HEK293 (cell line): Measurements from ENCODE around the gene BLTP3B.

Source experiments
- KLF7 ChIP-seq: fragments of 450-650 bp; formaldehyde crosslinking; IDR thresholded peaks from 2 replicates; pipeline ENCODE4 v1.5.1; 2016; ENCODE audit warnings: missing biosample characterization, missing genetic modification characterization, borderline replicate concordance
- KLF9 ChIP-seq: fragments of 450-650 bp; formaldehyde crosslinking; IDR thresholded peaks from 2 replicates; pipeline ENCODE4 v1.5.1; 2016; ENCODE audit warnings: missing biosample characterization, missing genetic modification characterization, low read depth
- OSR2 ChIP-seq: fragments of 450-650 bp; formaldehyde crosslinking; IDR thresholded peaks from 2 replicates; pipeline ENCODE4 v1.5.1; 2016; ENCODE audit warnings: missing biosample characterization, missing genetic modification characterization
- SCRT1 ChIP-seq: fragments of 450-650 bp; formaldehyde crosslinking; IDR thresholded peaks from 2 replicates; pipeline ENCODE4 v1.5.1; 2016; ENCODE audit warnings: missing biosample characterization, missing genetic modification characterization, borderline replicate concordance
- SCRT2 ChIP-seq: fragments of 450-650 bp; formaldehyde crosslinking; IDR thresholded peaks from 2 replicates; pipeline ENCODE4 v1.5.1; 2016; ENCODE audit warnings: missing biosample characterization, missing genetic modification characterization
- TRIM28 ChIP-seq: IDR thresholded peaks from 2 replicates; pipeline ENCODE4 v1.6.1; 2011; ENCODE audit warnings: low read length, control low read depth, borderline replicate concordance
- ZEB2 ChIP-seq: fragments of 450-650 bp; formaldehyde crosslinking; IDR thresholded peaks from 2 replicates; pipeline ENCODE4 v1.5.1; 2016; ENCODE audit warnings: missing biosample characterization, missing genetic modification characterization
- ZFP3 ChIP-seq: fragments of 450-650 bp; formaldehyde crosslinking; IDR thresholded peaks from 2 replicates; pipeline ENCODE4 v1.5.1; 2016; ENCODE audit warnings: low read depth, missing biosample characterization, missing genetic modification characterization
- ZNF138 ChIP-seq: fragments of 450-650 bp; formaldehyde crosslinking; IDR thresholded peaks from 2 replicates; pipeline ENCODE4 v1.5.1; 2016; ENCODE audit warnings: missing biosample characterization, missing genetic modification characterization, borderline replicate concordance
- ZNF174 ChIP-seq: fragments of 450-650 bp; formaldehyde crosslinking; IDR thresholded peaks from 2 replicates; pipeline ENCODE4 v1.5.0; 2017; ENCODE audit warnings: missing biosample characterization, mild to moderate bottlenecking, missing genetic modification characterization
- ZNF223 ChIP-seq: fragments of 450-650 bp; formaldehyde crosslinking; IDR thresholded peaks from 2 replicates; pipeline ENCODE4 v1.5.1; 2016; ENCODE audit warnings: missing biosample characterization, missing genetic modification characterization
- ZNF292 ChIP-seq: fragments of 450-650 bp; formaldehyde crosslinking; IDR thresholded peaks from 2 replicates; pipeline ENCODE4 v1.5.1; 2016; ENCODE audit warnings: low read depth, missing biosample characterization, missing genetic modification characterization, borderline replicate concordance
- ZNF37A ChIP-seq: fragments of 450-650 bp; IDR thresholded peaks from 2 replicates; pipeline ENCODE4 v1.5.1; 2018; ENCODE audit warnings: missing biosample characterization, missing genetic modification characterization
- ZNF501 ChIP-seq: fragments of 450-650 bp; formaldehyde crosslinking; IDR thresholded peaks from 2 replicates; pipeline ENCODE4 v1.5.1; 2016; ENCODE audit warnings: missing biosample characterization, missing genetic modification characterization
- ZNF548 ChIP-seq: fragments of 450-650 bp; formaldehyde crosslinking; IDR thresholded peaks from 2 replicates; pipeline ENCODE4 v1.5.1; 2016; ENCODE audit warnings: missing biosample characterization, missing genetic modification characterization
- ZNF670 ChIP-seq: fragments of 450-650 bp; formaldehyde crosslinking; IDR thresholded peaks from 2 replicates; pipeline ENCODE4 v1.5.1; 2016; ENCODE audit warnings: missing biosample characterization, missing genetic modification characterization, low read depth
- ZNF837 ChIP-seq: fragments of 450-650 bp; formaldehyde crosslinking; IDR thresholded peaks from 2 replicates; pipeline ENCODE4 v1.5.1; 2016; ENCODE audit warnings: missing biosample characterization, missing genetic modification characterization
- ZSCAN16 ChIP-seq: fragments of 450-650 bp; formaldehyde crosslinking; IDR thresholded peaks from 2 replicates; pipeline ENCODE4 v1.5.1; 2016; ENCODE audit warnings: missing biosample characterization, missing genetic modification characterization
- ZSCAN23 ChIP-seq: fragments of 450-650 bp; formaldehyde crosslinking; IDR thresholded peaks from 2 replicates; pipeline ENCODE4 v1.5.1; 2016; ENCODE audit warnings: missing biosample characterization, missing genetic modification characterization
- ZXDB ChIP-seq: fragments of 450-650 bp; formaldehyde crosslinking; IDR thresholded peaks from 2 replicates; pipeline ENCODE4 v1.5.1; 2016; ENCODE audit warnings: missing biosample characterization, missing genetic modification characterization
- TF ChIP-seq, protein P1 (sequence below): fragments of 450-650 bp; formaldehyde crosslinking; IDR thresholded peaks from 2 replicates; pipeline ENCODE4 v1.5.1; 2016; ENCODE audit warnings: missing biosample characterization, missing genetic modification characterization, low read depth
- TF ChIP-seq, protein P2 (sequence below): fragments of 450-650 bp; formaldehyde crosslinking; IDR thresholded peaks from 2 replicates; pipeline ENCODE4 v1.5.1; 2016; ENCODE audit warnings: missing biosample characterization, missing genetic modification characterization
- TF ChIP-seq, protein P3 (sequence below): fragments of 450-650 bp; formaldehyde crosslinking; IDR thresholded peaks from 2 replicates; pipeline ENCODE4 v1.5.1; 2017; ENCODE audit warnings: missing biosample characterization, missing genetic modification characterization
- TF ChIP-seq, protein P4 (sequence below): fragments of 450-650 bp; formaldehyde crosslinking; IDR thresholded peaks from 2 replicates; pipeline ENCODE4 v1.5.1; 2017; ENCODE audit warnings: missing biosample characterization, missing genetic modification characterization
- TF ChIP-seq, protein P5 (sequence below): fragments of 450-650 bp; formaldehyde crosslinking; conservative IDR thresholded peaks from 2 replicates; pipeline ENCODE4 v1.5.1; 2016; ENCODE audit warnings: low read depth, missing biosample characterization, missing genetic modification characterization
- TF ChIP-seq, protein P6 (sequence below): fragments of 450-650 bp; formaldehyde crosslinking; IDR thresholded peaks from 2 replicates; pipeline ENCODE4 v1.5.1; 2017; ENCODE audit warnings: missing biosample characterization, mild to moderate bottlenecking, missing genetic modification characterization, moderate library complexity

Gene BLTP3B

DNA sequence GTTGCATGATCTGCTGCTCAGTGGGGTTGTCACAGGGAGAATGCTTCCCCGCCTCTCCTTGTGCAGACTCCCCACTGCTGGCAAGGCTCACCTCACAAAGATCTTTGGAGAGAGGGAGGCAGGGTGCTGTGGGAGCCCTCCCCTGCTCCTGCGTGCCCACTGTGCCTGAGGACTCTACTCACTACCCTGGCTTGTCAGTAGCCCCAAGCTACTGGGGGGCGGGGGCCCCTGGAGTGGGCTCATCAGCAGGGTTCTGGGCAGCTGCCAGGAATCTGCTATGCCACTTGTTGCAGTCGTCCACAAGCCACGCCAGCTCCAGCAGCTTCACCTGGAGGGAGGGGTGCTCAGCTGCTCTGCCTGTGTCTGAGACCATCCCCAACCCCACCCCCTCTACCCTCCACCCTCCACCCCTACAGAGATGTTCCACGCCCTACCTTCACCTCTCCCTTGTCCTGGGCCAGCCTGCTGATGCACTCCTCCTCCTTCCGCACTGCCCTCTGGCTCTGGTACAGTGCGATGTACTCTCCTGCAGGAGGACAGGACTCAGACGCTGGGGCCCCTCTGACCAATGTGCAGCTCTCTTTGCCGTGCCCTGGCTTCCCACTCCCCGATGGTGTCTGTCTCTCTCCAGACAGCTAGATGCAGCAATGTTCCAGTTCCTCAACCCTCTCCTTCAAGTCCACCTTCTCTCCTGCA, 14.2 kb upstream of the BLTP3B start (continued):
- TF ChIP-seq ZNF501 (tag by site-specific recombination) (no peak), ZFP3 (tag by site-specific recombination) (no peak), OSR2 (tag by site-specific recombination) (peak; percentile 82), KLF9 (tag by site-specific recombination) (no peak), ZNF174 (tag by site-specific recombination) (no peak), ZSCAN16 (tag by site-specific recombination) (no peak), ZXDB (no peak), ZSCAN23 (tag by site-specific recombination) (no peak), ZNF37A (tag by site-specific recombination) (no peak), ZEB2 (no peak), ZNF223 (no peak), TRIM28 (no peak), ZNF292 (tag by site-specific recombination) (no peak), SCRT1 (tag by site-specific recombination) (peak; percentile 46; the same call in 1 of the 2 replicates), ZNF548 (tag by site-specific recombination) (no peak), SCRT2 (peak; percentile 95), ZNF670 (tag by site-specific recombination) (no peak), ZNF837 (tag by site-specific recombination) (no peak), ZNF138 (tag by site-specific recombination) (no peak), KLF7 (tag by site-specific recombination) (no peak)
- TF ChIP-seq, protein P1, sequence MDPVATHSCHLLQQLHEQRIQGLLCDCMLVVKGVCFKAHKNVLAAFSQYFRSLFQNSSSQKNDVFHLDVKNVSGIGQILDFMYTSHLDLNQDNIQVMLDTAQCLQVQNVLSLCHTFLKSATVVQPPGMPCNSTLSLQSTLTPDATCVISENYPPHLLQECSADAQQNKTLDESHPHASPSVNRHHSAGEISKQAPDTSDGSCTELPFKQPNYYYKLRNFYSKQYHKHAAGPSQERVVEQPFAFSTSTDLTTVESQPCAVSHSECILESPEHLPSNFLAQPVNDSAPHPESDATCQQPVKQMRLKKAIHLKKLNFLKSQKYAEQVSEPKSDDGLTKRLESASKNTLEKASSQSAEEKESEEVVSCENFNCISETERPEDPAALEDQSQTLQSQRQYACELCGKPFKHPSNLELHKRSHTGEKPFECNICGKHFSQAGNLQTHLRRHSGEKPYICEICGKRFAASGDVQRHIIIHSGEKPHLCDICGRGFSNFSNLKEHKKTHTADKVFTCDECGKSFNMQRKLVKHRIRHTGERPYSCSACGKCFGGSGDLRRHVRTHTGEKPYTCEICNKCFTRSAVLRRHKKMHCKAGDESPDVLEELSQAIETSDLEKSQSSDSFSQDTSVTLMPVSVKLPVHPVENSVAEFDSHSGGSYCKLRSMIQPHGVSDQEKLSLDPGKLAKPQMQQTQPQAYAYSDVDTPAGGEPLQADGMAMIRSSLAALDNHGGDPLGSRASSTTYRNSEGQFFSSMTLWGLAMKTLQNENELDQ (tag by site-specific recombination): no peak
- TF ChIP-seq, protein P2, sequence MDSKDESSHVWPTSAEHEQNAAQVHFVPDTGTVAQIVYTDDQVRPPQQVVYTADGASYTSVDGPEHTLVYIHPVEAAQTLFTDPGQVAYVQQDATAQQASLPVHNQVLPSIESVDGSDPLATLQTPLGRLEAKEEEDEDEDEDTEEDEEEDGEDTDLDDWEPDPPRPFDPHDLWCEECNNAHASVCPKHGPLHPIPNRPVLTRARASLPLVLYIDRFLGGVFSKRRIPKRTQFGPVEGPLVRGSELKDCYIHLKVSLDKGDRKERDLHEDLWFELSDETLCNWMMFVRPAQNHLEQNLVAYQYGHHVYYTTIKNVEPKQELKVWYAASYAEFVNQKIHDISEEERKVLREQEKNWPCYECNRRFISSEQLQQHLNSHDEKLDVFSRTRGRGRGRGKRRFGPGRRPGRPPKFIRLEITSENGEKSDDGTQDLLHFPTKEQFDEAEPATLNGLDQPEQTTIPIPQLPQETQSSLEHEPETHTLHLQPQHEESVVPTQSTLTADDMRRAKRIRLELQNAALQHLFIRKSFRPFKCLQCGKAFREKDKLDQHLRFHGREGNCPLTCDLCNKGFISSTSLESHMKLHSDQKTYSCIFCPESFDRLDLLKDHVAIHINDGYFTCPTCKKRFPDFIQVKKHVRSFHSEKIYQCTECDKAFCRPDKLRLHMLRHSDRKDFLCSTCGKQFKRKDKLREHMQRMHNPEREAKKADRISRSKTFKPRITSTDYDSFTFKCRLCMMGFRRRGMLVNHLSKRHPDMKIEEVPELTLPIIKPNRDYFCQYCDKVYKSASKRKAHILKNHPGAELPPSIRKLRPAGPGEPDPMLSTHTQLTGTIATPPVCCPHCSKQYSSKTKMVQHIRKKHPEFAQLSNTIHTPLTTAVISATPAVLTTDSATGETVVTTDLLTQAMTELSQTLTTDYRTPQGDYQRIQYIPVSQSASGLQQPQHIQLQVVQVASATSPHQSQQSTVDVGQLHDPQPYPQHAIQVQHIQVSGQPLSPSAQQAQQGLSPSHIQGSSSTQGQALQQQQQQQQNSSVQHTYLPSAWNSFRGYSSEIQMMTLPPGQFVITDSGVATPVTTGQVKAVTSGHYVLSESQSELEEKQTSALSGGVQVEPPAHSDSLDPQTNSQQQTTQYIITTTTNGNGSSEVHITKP (tag by site-specific recombination): no peak
- TF ChIP-seq, protein P3, sequence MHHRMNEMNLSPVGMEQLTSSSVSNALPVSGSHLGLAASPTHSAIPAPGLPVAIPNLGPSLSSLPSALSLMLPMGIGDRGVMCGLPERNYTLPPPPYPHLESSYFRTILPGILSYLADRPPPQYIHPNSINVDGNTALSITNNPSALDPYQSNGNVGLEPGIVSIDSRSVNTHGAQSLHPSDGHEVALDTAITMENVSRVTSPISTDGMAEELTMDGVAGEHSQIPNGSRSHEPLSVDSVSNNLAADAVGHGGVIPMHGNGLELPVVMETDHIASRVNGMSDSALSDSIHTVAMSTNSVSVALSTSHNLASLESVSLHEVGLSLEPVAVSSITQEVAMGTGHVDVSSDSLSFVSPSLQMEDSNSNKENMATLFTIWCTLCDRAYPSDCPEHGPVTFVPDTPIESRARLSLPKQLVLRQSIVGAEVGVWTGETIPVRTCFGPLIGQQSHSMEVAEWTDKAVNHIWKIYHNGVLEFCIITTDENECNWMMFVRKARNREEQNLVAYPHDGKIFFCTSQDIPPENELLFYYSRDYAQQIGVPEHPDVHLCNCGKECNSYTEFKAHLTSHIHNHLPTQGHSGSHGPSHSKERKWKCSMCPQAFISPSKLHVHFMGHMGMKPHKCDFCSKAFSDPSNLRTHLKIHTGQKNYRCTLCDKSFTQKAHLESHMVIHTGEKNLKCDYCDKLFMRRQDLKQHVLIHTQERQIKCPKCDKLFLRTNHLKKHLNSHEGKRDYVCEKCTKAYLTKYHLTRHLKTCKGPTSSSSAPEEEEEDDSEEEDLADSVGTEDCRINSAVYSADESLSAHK (tag by site-specific recombination): no peak
- TF ChIP-seq, protein P4, sequence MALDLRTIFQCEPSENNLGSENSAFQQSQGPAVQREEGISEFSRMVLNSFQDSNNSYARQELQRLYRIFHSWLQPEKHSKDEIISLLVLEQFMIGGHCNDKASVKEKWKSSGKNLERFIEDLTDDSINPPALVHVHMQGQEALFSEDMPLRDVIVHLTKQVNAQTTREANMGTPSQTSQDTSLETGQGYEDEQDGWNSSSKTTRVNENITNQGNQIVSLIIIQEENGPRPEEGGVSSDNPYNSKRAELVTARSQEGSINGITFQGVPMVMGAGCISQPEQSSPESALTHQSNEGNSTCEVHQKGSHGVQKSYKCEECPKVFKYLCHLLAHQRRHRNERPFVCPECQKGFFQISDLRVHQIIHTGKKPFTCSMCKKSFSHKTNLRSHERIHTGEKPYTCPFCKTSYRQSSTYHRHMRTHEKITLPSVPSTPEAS (tag by site-specific recombination): no peak
- TF ChIP-seq, protein P5, sequence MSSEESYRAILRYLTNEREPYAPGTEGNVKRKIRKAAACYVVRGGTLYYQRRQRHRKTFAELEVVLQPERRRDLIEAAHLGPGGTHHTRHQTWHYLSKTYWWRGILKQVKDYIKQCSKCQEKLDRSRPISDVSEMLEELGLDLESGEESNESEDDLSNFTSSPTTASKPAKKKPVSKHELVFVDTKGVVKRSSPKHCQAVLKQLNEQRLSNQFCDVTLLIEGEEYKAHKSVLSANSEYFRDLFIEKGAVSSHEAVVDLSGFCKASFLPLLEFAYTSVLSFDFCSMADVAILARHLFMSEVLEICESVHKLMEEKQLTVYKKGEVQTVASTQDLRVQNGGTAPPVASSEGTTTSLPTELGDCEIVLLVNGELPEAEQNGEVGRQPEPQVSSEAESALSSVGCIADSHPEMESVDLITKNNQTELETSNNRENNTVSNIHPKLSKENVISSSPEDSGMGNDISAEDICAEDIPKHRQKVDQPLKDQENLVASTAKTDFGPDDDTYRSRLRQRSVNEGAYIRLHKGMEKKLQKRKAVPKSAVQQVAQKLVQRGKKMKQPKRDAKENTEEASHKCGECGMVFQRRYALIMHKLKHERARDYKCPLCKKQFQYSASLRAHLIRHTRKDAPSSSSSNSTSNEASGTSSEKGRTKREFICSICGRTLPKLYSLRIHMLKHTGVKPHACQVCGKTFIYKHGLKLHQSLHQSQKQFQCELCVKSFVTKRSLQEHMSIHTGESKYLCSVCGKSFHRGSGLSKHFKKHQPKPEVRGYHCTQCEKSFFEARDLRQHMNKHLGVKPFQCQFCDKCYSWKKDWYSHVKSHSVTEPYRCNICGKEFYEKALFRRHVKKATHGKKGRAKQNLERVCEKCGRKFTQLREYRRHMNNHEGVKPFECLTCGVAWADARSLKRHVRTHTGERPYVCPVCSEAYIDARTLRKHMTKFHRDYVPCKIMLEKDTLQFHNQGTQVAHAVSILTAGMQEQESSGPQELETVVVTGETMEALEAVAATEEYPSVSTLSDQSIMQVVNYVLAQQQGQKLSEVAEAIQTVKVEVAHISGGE: no peak
- TF ChIP-seq, protein P6, sequence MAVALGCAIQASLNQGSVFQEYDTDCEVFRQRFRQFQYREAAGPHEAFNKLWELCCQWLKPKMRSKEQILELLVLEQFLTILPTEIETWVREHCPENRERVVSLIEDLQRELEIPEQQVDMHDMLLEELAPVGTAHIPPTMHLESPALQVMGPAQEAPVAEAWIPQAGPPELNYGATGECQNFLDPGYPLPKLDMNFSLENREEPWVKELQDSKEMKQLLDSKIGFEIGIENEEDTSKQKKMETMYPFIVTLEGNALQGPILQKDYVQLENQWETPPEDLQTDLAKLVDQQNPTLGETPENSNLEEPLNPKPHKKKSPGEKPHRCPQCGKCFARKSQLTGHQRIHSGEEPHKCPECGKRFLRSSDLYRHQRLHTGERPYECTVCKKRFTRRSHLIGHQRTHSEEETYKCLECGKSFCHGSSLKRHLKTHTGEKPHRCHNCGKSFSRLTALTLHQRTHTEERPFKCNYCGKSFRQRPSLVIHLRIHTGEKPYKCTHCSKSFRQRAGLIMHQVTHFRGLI (tag by site-specific recombination): no peak
